HPDE6-E6E7 (cell line): ENCODE measurements around the gene C16orf89.

ENCODE experiments used
- DNase-seq: peaks from one replicate; pipeline ENCODE4 v3.0.0; 2011; ENCODE audit warnings: missing footprints; ENCODE audit errors: extremely low spot score

The C16orf89 gene

GRCh38 chr16:5005916-5006315 lies 59.8 kb downstream of the C16orf89 start:
- DNase-seq: no peak

- DNase-seq: no peak
These were observed 61.4 kb downstream of the C16orf89 start for GRCh38 chr16:5004311-5004710.

- DNase-seq: no peak
These were observed 61.9 kb downstream of the C16orf89 start for GRCh38 chr16:5003828-5004227.

- no peak for DNase-seq
These were observed 62.5 kb downstream of the C16orf89 start for GRCh38 chr16:5003211-5003610.

GRCh38 chr16:5002699-5003143 lies 63.0 kb downstream of the C16orf89 start:
- no peak for DNase-seq

GRCh38 chr16:5001986-5002385 lies 63.8 kb downstream of the C16orf89 start:
- no peak for DNase-seq

GRCh38 chr16:5001571-5001970 lies 64.2 kb downstream of the C16orf89 start:
- no peak for DNase-seq

GRCh38 chr16:5000573-5001001 lies 65.2 kb downstream of the C16orf89 start:
- DNase-seq: no peak

GRCh38 chr16:4994719-4995434 lies 70.9 kb downstream of the C16orf89 start:
- no peak for DNase-seq
